Activated CD8-positive, alpha-beta T cell treated with anti-CD3 and anti-CD28 coated beads for 36 hours (primary cell): ENCODE measurements around the gene NUDT4. TPM values are rescaled to one million over a fixed set of nuclear protein-coding genes. Genes with fewer than 3 reads are reported as not detected.
A peak's percentile ranks its signal among the peaks of the same experiment; 100 is the strongest.

ENCODE experiments used
- ATAC-seq: fragments of 200-7000 bp; cut with Tn5 transposase; one replicate; pipeline ENCODE4 v1.10.0; 2021; ENCODE audit warnings: mild to moderate bottlenecking, moderate library complexity
- CTCF ChIA-PET: fragments of 350-600 bp; sonication (Branson Sonifier 250); formaldehyde crosslinking; loops from one replicate; lab custom pipeline; 2021; ENCODE audit warnings: antibody characterized with exemption; lab: Charles Lee
- POLR2A ChIA-PET: fragments of 350-600 bp; sonication (Branson Sonifier 250); formaldehyde crosslinking; loops from one replicate; lab custom pipeline; 2021; ENCODE audit warnings: antibody characterized with exemption; lab: Charles Lee
- DNase-seq: peaks from one replicate; pipeline ENCODE4 v3.0.0-alpha.2; 2020
- H3K27ac Mint-ChIP-seq: one replicate; pipeline ENCODE4 v1.8.0; 2021; ENCODE audit warnings: mild to moderate bottlenecking, mixed read lengths
- H3K27me3 Mint-ChIP-seq: one replicate; pipeline ENCODE4 v1.8.0; 2021; ENCODE audit warnings: mixed read lengths
- H3K36me3 Mint-ChIP-seq: one replicate; pipeline ENCODE4 v1.8.0; 2021; ENCODE audit warnings: low read depth, mixed read lengths
- H3K4me1 Mint-ChIP-seq: one replicate; pipeline ENCODE4 v1.8.0; 2021; ENCODE audit warnings: low read depth, mixed read lengths
- H3K4me3 Mint-ChIP-seq: one replicate; pipeline ENCODE4 v1.8.0; 2021; ENCODE audit warnings: mild to moderate bottlenecking, moderate library complexity, mixed read lengths
- H3K9me3 Mint-ChIP-seq: one replicate; pipeline ENCODE4 v1.8.0; 2021; ENCODE audit warnings: mixed read lengths
- intact Hi-C: fragments of 100-400 bp; cut with micrococcal nuclease; formaldehyde crosslinking; loops from one replicate; pipeline ENCODE4 v1.10.0; 2022
- total RNA-seq, 2 experiments: library from RNA; stranded (reverse); gene quantifications; one replicate each; pipeline ENCODE4 v1.2.3, GENCODE V29; 2021
- TF ChIP-seq, protein P1 (sequence below): fragments of 200-600 bp; IDR thresholded peaks from one replicate; pipeline ENCODE4 v1.8.0; 2022; ENCODE audit warnings: antibody characterized with exemption, mild to moderate bottlenecking

NUDT4 gene
- total RNA-seq, 2 experiments from 2014 or later, result 54.9 to 61.9 TPM

DNA sequence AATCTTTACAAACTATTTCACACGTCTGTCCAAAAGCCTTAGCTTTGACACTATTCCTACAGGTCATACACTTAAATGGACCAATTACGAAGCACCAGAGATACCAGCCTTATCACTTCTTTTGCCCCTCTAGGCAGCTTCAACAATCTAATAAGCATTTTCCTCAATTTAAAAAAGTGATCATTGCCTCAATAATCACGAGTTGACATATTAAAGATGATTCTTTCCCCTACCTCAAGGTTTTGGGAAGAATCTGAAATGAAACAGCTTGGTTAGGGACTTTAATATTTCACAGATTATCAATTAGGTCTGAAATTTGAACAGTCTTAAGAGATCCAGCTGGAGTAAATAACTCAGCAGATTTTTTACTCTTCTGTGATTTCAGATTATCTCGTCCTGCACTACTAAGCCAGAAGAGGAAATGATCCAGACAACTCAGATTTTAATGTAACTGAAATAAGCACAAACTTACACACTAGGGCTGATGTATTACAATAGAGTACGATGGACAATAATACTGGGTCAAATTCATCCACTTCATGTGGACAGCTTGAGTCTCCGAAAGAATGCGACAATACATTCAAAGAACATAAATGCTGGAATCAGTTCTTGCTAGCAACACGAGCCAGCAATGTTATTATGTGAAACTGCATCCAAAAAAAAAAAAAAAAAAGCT, 48.1 kb downstream of the NUDT4 start:
- H3K9me3 Mint-ChIP-seq, result no peaks in the 10 kb centered on the region
- H3K4me3 Mint-ChIP-seq, result no peak overlapping the region
- ATAC-seq (no peak), DNase-seq (no peak)
- no peaks in the 10 kb centered on the region for H3K27me3 Mint-ChIP-seq
- intact Hi-C loops, result loop anchor here (10.0 kb wide), 1 partner anchor 679 kb away; no protein-coding TSS in a partner anchor
- TF ChIP-seq, protein P1, sequence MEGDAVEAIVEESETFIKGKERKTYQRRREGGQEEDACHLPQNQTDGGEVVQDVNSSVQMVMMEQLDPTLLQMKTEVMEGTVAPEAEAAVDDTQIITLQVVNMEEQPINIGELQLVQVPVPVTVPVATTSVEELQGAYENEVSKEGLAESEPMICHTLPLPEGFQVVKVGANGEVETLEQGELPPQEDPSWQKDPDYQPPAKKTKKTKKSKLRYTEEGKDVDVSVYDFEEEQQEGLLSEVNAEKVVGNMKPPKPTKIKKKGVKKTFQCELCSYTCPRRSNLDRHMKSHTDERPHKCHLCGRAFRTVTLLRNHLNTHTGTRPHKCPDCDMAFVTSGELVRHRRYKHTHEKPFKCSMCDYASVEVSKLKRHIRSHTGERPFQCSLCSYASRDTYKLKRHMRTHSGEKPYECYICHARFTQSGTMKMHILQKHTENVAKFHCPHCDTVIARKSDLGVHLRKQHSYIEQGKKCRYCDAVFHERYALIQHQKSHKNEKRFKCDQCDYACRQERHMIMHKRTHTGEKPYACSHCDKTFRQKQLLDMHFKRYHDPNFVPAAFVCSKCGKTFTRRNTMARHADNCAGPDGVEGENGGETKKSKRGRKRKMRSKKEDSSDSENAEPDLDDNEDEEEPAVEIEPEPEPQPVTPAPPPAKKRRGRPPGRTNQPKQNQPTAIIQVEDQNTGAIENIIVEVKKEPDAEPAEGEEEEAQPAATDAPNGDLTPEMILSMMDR, result no peak
- POLR2A ChIA-PET, result interaction anchor here (1.3 kb wide), 1 partner anchor 16 kb away, joined by 4 read pairs; the partner anchor contains the start of gene UBE2N
- peak overlapping the region; percentile 28 for H3K27ac Mint-ChIP-seq
- peaks cover 77% of the 10 kb centered on the region for H3K4me1 Mint-ChIP-seq
- H3K36me3 Mint-ChIP-seq, result peaks cover 7% of the 10 kb centered on the region
- CTCF ChIA-PET, result interaction anchor here (1.0 to 2.3 kb wide), 3 partner anchors 8 to 29 kb away, joined by 3 to 7 read pairs (median 6); no protein-coding TSS in a partner anchor

DNA sequence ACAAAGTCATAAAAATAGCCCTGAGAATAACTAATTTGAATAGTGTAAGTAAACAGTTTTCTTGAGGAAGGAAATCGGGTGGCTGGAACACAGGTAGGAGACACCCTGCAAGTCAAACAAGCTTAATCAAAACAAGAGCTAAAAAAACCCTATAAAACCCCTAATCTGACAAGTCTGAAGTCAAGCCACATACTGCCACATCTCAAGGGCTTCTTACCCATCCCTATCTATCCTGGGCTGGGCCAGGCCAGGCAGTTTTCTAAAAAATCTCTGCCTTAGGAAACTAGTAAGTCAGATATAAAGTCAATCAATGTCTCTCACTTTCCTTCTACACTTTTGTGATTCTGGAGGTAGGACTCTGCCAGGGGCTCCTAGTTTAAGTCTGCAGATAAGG, 48.7 kb downstream of the NUDT4 start:
- Mint-ChIP-seq H3K36me3 (peaks cover 7% of the 10 kb centered on the region), H3K4me1 (peaks cover 78% of the 10 kb centered on the region), H3K9me3 (no peaks in the 10 kb centered on the region), H3K27ac (peak overlapping the region; percentile 28), H3K4me3 (no peak overlapping the region), H3K27me3 (no peaks in the 10 kb centered on the region)
- ATAC-seq (peak; percentile 30), DNase-seq (no peak)
- POLR2A ChIA-PET, result interaction anchor here (0.6 to 1.3 kb wide), 2 partner anchors 16 to 99 kb away, joined by 3 to 4 read pairs; partner anchors contain the start of gene UBE2N
- CTCF ChIA-PET, result interaction anchor here (1.0 to 2.3 kb wide), 4 partner anchors 9 to 676 kb away, joined by 3 to 7 read pairs (median 4); no protein-coding TSS in a partner anchor
- TF ChIP-seq, protein P1, result no peak
- intact Hi-C loops, result loop anchor here (10.0 kb wide), 1 partner anchor 678 kb away; no protein-coding TSS in a partner anchor

DNA sequence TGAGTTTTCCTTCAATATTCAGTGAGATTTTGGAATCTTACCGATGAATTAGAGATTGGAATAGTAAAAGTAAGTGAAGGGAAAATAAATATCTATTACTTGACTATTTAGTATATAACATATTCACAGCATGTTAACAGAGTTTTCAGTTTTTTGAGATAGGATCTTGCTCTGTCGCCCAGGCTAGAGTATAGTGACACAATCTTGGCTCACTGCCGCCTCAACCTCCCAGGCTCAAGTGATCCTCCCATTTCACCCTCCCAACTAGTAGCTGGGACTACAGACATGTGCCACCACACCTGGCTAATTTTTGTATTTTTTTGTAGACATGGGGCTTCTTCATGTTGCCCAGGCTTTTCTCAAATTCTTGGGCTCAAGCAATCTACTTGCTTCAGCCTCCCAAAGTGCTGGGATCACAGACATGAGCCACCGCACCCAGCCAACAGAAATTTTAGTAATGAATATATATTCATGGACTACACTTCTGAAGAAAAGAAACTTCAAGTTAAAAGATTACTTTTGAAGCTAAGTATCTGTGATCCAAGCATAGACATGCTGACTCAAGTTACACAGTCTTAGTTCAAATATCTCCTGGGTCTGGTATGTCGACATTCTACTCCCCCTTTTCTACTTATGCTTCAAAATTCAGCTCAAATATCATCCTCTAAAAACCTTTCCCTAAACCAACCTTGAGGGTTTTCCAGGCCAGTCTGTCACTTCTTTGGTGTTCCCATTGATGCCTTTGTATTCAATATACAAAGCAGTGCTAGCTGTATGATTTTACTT, 50.2 kb downstream of the NUDT4 start:
- no peak overlapping the region for H3K4me3 Mint-ChIP-seq
- H3K4me1 Mint-ChIP-seq, result peaks cover 74% of the 10 kb centered on the region
- H3K36me3 Mint-ChIP-seq, result peaks cover 10% of the 10 kb centered on the region
- no peaks in the 10 kb centered on the region for H3K9me3 Mint-ChIP-seq
- CTCF ChIA-PET, result interaction anchor here (0.8 to 1.3 kb wide), 3 partner anchors 8 to 673 kb away, joined by 3 to 11 read pairs (median 3); no protein-coding TSS in a partner anchor
- DNase-seq, result no peak
- H3K27me3 Mint-ChIP-seq, result no peaks in the 10 kb centered on the region
- POLR2A ChIA-PET, result interaction anchor here (1.1 to 1.3 kb wide), 2 partner anchors 13 to 139 kb away, joined by 3 to 5 read pairs; partner anchors contain the start of gene UBE2N
- TF ChIP-seq, protein P1, result no peak
- no peak for ATAC-seq
- H3K27ac Mint-ChIP-seq, result peak overlapping the region; percentile 22
- intact Hi-C loops, result loop anchor here (10.0 kb wide), 1 partner anchor 677 kb away; no protein-coding TSS in a partner anchor

DNA sequence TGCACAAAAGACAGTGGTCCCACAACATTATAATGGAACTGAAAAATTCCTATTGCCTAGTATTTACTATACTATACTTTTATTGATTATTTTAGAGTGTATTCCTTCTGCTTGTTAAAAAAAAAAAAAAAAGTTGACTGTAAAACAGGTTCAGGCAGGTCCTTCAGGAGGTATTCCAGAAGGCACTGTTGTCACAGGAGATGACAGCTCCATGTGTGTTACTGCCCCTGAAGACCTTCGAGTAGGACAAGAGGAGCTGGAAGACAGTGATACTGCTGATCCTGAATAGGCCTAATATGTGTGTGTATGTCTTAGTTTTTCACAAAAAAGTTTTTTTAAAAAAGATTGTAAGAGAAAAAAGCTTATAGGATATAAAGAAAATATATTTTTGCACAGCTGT, 51.7 kb downstream of the NUDT4 start:
- DNase-seq (no peak), ATAC-seq (no peak)
- ChIA-PET POLR2A (no interaction called here), CTCF (interaction anchor here (1.0 to 1.4 kb wide), 3 partner anchors 10 to 16 kb away, joined by 3 to 13 read pairs (median 3); no protein-coding TSS in a partner anchor)
- H3K4me3 Mint-ChIP-seq, result no peak overlapping the region
- no peaks in the 10 kb centered on the region for H3K9me3 Mint-ChIP-seq
- H3K27ac Mint-ChIP-seq, result no peak overlapping the region
- intact Hi-C loops, result loop anchor here (10.0 kb wide), 1 partner anchor 675 kb away; no protein-coding TSS in a partner anchor
- H3K36me3 Mint-ChIP-seq, result peaks cover 18% of the 10 kb centered on the region
- H3K27me3 Mint-ChIP-seq, result no peaks in the 10 kb centered on the region
- TF ChIP-seq, protein P1, result no peak
- peaks cover 71% of the 10 kb centered on the region for H3K4me1 Mint-ChIP-seq
